HPDE6-E6E7 (cell line): ENCODE results near the gene STARD8.
"Not testable (repeated sequence)": the region's sequence is repeated elsewhere in the genome, so short reads cannot be mapped to it uniquely, and the experiment has no call there.

Source experiments
- DNase-seq: peaks from one replicate; pipeline ENCODE4 v3.0.0; 2011; ENCODE audit warnings: missing footprints; ENCODE audit errors: extremely low spot score

The STARD8 gene

GRCh38 chrX:68647156-68647957, at the start of gene STARD8:
Gene STARD8 (plus strand): TSS chrX:68647666. CDS start chrX:68647883, 217 bp downstream.
- no peak for DNase-seq

- DNase-seq, result no peak
Observed at GRCh38 chrX:68598841-68599240, 48.6 kb upstream of the STARD8 start.

- DNase-seq, result no peak
Observed at GRCh38 chrX:68599256-68600152, 48.0 kb upstream of the STARD8 start.

GRCh38 chrX:68604216-68604615, 43.2 kb upstream of the STARD8 start:
- not testable (repeated sequence) for DNase-seq

GRCh38 chrX:68614733-68615132, 32.7 kb upstream of the STARD8 start:
- not testable (repeated sequence) for DNase-seq

- no peak for DNase-seq
Observed at GRCh38 chrX:68627986-68628385, 19.5 kb upstream of the STARD8 start.

GRCh38 chrX:68629936-68630335, 17.5 kb upstream of the STARD8 start:
- not testable (repeated sequence) for DNase-seq

- no peak for DNase-seq
Observed at GRCh38 chrX:68631336-68631735, 16.1 kb upstream of the STARD8 start.

GRCh38 chrX:68632491-68632890, 15.0 kb upstream of the STARD8 start:
- DNase-seq, result no peak

- no peak for DNase-seq
Observed at GRCh38 chrX:68633981-68634380, 13.5 kb upstream of the STARD8 start.

- DNase-seq, result no peak
Observed at GRCh38 chrX:68634649-68635227, 12.7 kb upstream of the STARD8 start.

GRCh38 chrX:68640661-68641060, 6.8 kb upstream of the STARD8 start:
- no peak for DNase-seq

GRCh38 chrX:68644861-68645260, 2.6 kb upstream of the STARD8 start:
- no peak for DNase-seq

GRCh38 chrX:68646421-68646820, 1.0 kb upstream of the STARD8 start:
- no peak for DNase-seq

GRCh38 chrX:68648960-68649359, 1.5 kb downstream of the STARD8 start:
- no peak for DNase-seq

GRCh38 chrX:68650491-68650890, 3.0 kb downstream of the STARD8 start:
- DNase-seq, result no peak

- no peak for DNase-seq
Observed at GRCh38 chrX:68651110-68651509, 3.6 kb downstream of the STARD8 start.

- DNase-seq, result no peak
Observed at GRCh38 chrX:68652326-68653170, 5.1 kb downstream of the STARD8 start.

GRCh38 chrX:68654693-68655092, 7.2 kb downstream of the STARD8 start:
- no peak for DNase-seq

GRCh38 chrX:68656473-68656872, 9.0 kb downstream of the STARD8 start:
- not testable (repeated sequence) for DNase-seq

- no peak for DNase-seq
Observed at GRCh38 chrX:68658530-68658929, 11.1 kb downstream of the STARD8 start.
